GM12872 (cell line): ENCODE data around the gene SEC61A2.

Experiments used
- CTCF ChIP-seq: IDR thresholded peaks from 3 replicates; pipeline ENCODE4 v1.5.1; 2011; ENCODE audit warnings: low read depth, mild to moderate bottlenecking, low read length, moderate library complexity; ENCODE audit not compliant: insufficient read depth

SEC61A2 gene

GRCh38 chr10:12180221-12180974, 50.9 kb downstream of the SEC61A2 start:
- TF ChIP-seq CTCF = no peak

GRCh38 chr10:12181065-12181775, 51.7 kb downstream of the SEC61A2 start:
- no peak for TF ChIP-seq CTCF

- TF ChIP-seq CTCF = no peak
Observed at GRCh38 chr10:12184165-12184564, 54.7 kb downstream of the SEC61A2 start.

- no peak for TF ChIP-seq CTCF
Observed at GRCh38 chr10:12186323-12186722, 56.8 kb downstream of the SEC61A2 start.

GRCh38 chr10:12187321-12187905, 57.9 kb downstream of the SEC61A2 start:
- no peak for TF ChIP-seq CTCF

GRCh38 chr10:12188656-12189055, 59.2 kb downstream of the SEC61A2 start:
- TF ChIP-seq CTCF = no peak

GRCh38 chr10:12189426-12189825, 59.9 kb downstream of the SEC61A2 start:
- no peak for TF ChIP-seq CTCF
